ENCODE results near the gene KITLG. TPM values are rescaled to one million over a fixed set of nuclear protein-coding genes. Genes with fewer than 3 reads are reported as not detected.

Gene KITLG
- polyA plus RNA-seq, 1 donor = 17.2 TPM

DNA sequence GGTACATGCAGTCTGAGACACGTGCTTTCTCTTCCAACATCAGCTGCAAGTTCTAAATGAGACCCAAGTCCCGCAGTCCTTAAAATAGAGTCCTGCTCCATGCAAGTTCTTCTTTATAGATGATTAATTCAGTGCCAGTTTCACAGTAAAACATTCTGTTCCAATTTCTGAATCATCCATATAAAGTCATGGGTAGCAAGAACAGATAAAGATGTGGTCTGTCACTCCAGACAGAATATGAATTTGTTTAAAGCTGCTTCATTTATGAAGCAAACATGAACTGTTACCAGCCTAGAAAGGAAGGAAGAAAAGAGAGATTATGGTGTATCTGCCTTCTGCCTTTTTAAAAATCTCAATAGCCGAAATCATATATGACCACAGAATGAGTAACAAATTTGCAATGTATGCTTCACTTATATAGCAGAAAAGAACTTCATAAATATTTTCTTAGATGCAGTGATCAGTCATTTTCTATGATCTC lies 83.3 kb downstream of the KITLG start:
- no peaks in the 10 kb centered on the region for H3K27me3 ChIP-seq (ENCODE audit: control insufficient read depth, insufficient read depth, low read length)
- no peaks in the 10 kb centered on the region for H3K4me1 ChIP-seq (ENCODE audit: control insufficient read depth, insufficient read depth, low read length)
- no peak overlapping the region for H3K27ac ChIP-seq (ENCODE audit: low read length)
- H3K4me3 ChIP-seq (ENCODE audit: low read length) = no peak overlapping the region
- H3K9me3 ChIP-seq (ENCODE audit: control insufficient read depth, low read depth, low read length) = no peaks in the 10 kb centered on the region
- 100% methylated on average over 1 of the region's 3 CpGs for WGBS (ENCODE audit: insufficient coverage, low lambda C conversion rate)
- H3K36me3 ChIP-seq (ENCODE audit: control insufficient read depth, insufficient read depth, low read length) = no peaks in the 10 kb centered on the region
- no peak for DNase-seq

DNA sequence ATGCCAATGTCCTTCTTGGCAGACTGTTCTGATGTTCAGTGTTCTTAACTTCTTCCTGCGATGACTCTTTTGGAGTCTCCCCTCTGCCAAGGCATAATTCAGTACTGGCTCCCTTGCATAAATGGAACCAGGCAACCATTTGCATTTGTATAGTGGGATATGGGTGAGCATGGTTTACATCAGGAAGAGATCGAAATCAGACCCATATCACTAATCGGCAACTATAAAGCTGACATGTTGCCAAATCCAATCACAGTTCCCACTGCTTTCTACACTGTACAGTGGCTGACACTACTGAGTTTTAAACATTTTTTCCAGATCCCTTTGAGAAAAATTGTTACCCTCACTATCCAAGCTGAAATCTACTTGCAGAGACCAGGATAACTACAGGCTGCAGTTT lies 83.8 kb downstream of the KITLG start:
- H3K36me3 ChIP-seq (ENCODE audit: control insufficient read depth, insufficient read depth, low read length) = no peaks in the 10 kb centered on the region
- WGBS (ENCODE audit: insufficient coverage, low lambda C conversion rate) = no CpG with 5 or more reads among the region's 3 CpGs
- H3K9me3 ChIP-seq (ENCODE audit: control insufficient read depth, low read depth, low read length) = no peaks in the 10 kb centered on the region
- no peaks in the 10 kb centered on the region for H3K4me1 ChIP-seq (ENCODE audit: control insufficient read depth, insufficient read depth, low read length)
- DNase-seq = no peak
- H3K4me3 ChIP-seq (ENCODE audit: low read length) = no peak overlapping the region
- no peak overlapping the region for H3K27ac ChIP-seq (ENCODE audit: low read length)
- no peaks in the 10 kb centered on the region for H3K27me3 ChIP-seq (ENCODE audit: control insufficient read depth, insufficient read depth, low read length)

DNA sequence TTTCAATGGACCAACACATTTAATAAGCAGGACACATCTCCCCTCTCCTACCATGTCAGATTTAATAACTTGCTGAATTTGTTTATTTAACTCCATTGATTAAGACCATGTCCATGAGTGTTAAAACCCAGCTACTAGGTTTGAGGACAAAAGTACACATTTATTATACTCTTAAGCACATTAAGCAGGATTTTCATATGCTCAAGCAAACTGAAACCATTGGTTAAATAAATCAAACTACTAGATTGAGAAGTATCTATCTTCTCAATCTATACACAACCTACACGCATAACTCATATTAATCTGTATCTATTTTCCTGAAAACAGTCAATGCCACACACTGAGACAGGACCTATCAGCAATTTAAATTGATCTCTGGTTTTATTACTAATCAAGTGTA lies 85.2 kb downstream of the KITLG start:
- H3K4me1 ChIP-seq (ENCODE audit: control insufficient read depth, insufficient read depth, low read length) = no peaks in the 10 kb centered on the region
- DNase-seq = no peak
- H3K9me3 ChIP-seq (ENCODE audit: control insufficient read depth, low read depth, low read length) = no peaks in the 10 kb centered on the region
- no peaks in the 10 kb centered on the region for H3K36me3 ChIP-seq (ENCODE audit: control insufficient read depth, insufficient read depth, low read length)
- no CpG with 5 or more reads among the region's 1 CpG for WGBS (ENCODE audit: insufficient coverage, low lambda C conversion rate)
- no peaks in the 10 kb centered on the region for H3K27me3 ChIP-seq (ENCODE audit: control insufficient read depth, insufficient read depth, low read length)
- H3K4me3 ChIP-seq (ENCODE audit: low read length) = no peak overlapping the region
- no peak overlapping the region for H3K27ac ChIP-seq (ENCODE audit: low read length)

DNA sequence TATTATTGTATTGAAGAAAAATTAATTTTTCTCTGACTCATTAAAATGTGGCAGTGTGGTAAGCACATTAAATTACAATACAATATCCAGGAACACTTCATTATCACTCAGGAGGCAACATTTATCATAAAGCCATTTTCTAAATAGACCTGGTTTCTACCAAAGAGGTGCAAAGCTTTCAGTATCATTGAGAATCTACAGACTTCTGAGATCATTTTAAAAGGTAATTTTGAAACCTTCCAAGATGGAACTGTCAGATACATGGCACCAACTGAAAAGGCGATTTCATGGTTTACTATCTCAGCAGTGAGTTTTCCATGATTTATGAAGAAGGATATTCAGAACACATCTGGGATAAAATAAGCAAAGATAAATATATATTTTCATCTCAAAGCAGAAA lies 85.8 kb downstream of the KITLG start:
- 100% methylated on average over 1 of the region's 1 CpG for WGBS (ENCODE audit: insufficient coverage, low lambda C conversion rate)
- no peaks in the 10 kb centered on the region for H3K27me3 ChIP-seq (ENCODE audit: control insufficient read depth, insufficient read depth, low read length)
- DNase-seq = no peak
- no peak overlapping the region for H3K27ac ChIP-seq (ENCODE audit: low read length)
- no peaks in the 10 kb centered on the region for H3K9me3 ChIP-seq (ENCODE audit: control insufficient read depth, low read depth, low read length)
- H3K4me1 ChIP-seq (ENCODE audit: control insufficient read depth, insufficient read depth, low read length) = no peaks in the 10 kb centered on the region
- no peak overlapping the region for H3K4me3 ChIP-seq (ENCODE audit: low read length)
- H3K36me3 ChIP-seq (ENCODE audit: control insufficient read depth, insufficient read depth, low read length) = no peaks in the 10 kb centered on the region

DNA sequence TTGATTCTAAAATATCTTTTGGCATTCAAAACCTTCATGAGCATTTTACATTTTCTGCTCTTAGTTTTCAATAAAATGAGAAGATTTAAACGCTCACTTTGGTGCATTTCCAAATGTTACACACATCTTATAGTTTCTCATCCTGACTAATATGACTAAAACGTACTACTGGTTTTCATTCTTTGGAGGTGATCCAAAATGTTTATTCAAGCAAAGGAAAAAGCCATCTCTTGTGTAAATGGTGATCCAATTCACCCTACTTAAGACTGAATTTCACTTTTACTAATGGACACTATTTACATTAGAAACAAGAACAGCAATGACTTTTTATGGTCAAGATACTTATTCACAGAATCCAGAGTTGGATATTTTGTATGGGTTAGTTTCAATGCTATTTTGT lies 86.6 kb downstream of the KITLG start:
- Histone ChIP-seq H3K9me3 (ENCODE audit: control insufficient read depth, low read depth, low read length) (no peaks in the 10 kb centered on the region), H3K36me3 (ENCODE audit: control insufficient read depth, insufficient read depth, low read length) (no peaks in the 10 kb centered on the region), H3K4me3 (ENCODE audit: low read length) (no peak overlapping the region), H3K27ac (ENCODE audit: low read length) (no peak overlapping the region), H3K4me1 (ENCODE audit: control insufficient read depth, insufficient read depth, low read length) (no peaks in the 10 kb centered on the region), H3K27me3 (ENCODE audit: control insufficient read depth, insufficient read depth, low read length) (no peaks in the 10 kb centered on the region)
- 100% methylated on average over 1 of the region's 2 CpGs for WGBS (ENCODE audit: insufficient coverage, low lambda C conversion rate)
- DNase-seq = no peak

DNA sequence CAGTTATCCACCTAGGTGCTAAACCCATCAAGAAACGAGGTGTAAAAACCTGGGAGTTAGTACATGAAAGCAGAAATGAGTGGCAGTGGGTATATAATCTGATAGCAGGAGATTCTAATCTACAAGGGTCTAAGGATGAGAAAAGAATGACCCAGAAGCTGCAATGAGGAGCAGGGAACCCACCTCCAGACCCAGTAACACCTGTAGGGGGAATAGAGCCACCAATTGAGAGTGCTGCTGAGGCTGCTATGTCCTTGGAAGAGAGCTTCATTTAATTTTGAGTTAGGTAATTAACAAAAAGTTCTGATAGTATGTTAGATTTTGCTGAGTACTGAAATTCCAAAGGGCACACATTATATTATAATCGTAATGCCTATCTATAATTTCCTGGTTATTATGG lies 89.8 kb downstream of the KITLG start:
- no peak overlapping the region for H3K27ac ChIP-seq (ENCODE audit: low read length)
- H3K36me3 ChIP-seq (ENCODE audit: control insufficient read depth, insufficient read depth, low read length) = no peaks in the 10 kb centered on the region
- no peaks in the 10 kb centered on the region for H3K27me3 ChIP-seq (ENCODE audit: control insufficient read depth, insufficient read depth, low read length)
- no peak overlapping the region for H3K4me3 ChIP-seq (ENCODE audit: low read length)
- no CpG with 5 or more reads among the region's 2 CpGs for WGBS (ENCODE audit: insufficient coverage, low lambda C conversion rate)
- H3K4me1 ChIP-seq (ENCODE audit: control insufficient read depth, insufficient read depth, low read length) = no peaks in the 10 kb centered on the region
- no peak for DNase-seq
- no peaks in the 10 kb centered on the region for H3K9me3 ChIP-seq (ENCODE audit: control insufficient read depth, low read depth, low read length)

DNA sequence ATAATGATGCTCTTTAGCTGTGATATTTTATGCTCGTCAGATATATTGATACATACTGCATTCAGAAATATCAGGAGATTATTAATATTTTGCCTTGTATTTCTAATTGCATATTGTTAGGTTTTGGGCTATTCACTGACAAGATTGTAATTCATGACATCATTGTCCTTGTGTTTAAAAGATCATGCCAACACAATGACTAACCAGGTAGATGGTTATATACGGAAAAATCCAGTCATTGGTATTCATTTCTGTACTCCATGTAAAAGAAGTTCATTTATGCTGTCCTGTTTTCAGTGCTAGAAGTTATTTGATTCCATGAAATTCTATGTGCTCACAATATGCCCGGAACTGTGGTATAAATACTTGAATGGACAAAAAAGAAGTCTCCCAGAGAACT lies 107.5 kb downstream of the KITLG start:
- Histone ChIP-seq H3K27ac (ENCODE audit: low read length) (no peak overlapping the region), H3K9me3 (ENCODE audit: control insufficient read depth, low read depth, low read length) (no peaks in the 10 kb centered on the region), H3K4me1 (ENCODE audit: control insufficient read depth, insufficient read depth, low read length) (no peaks in the 10 kb centered on the region), H3K4me3 (ENCODE audit: low read length) (no peak overlapping the region), H3K36me3 (ENCODE audit: control insufficient read depth, insufficient read depth, low read length) (no peaks in the 10 kb centered on the region), H3K27me3 (ENCODE audit: control insufficient read depth, insufficient read depth, low read length) (no peaks in the 10 kb centered on the region)
- 100% methylated on average over 1 of the region's 3 CpGs for WGBS (ENCODE audit: insufficient coverage, low lambda C conversion rate)
- DNase-seq = no peak

DNA sequence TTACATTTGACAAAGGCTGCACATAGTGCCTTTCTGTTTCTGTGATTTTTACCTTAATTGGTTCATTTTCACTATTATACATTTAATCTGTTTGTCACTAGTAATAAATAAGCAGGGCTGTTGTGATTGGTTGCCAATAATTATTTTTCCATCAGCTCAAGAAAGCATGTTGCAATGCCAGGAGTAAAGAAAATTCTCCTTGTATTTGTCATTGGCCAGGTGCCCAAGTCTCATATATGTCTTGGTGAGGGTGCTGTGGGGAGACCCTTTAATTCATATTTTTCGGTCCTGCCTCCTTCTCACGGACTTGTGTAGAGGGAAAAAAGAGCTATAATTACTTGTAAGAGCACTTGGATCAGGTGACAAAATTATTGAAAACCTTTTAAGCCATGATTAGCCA lies 108.0 kb downstream of the KITLG start:
- WGBS (ENCODE audit: insufficient coverage, low lambda C conversion rate) = no CpG with 5 or more reads among the region's 2 CpGs
- DNase-seq = no peak
- no peaks in the 10 kb centered on the region for H3K36me3 ChIP-seq (ENCODE audit: control insufficient read depth, insufficient read depth, low read length)
- H3K27me3 ChIP-seq (ENCODE audit: control insufficient read depth, insufficient read depth, low read length) = no peaks in the 10 kb centered on the region
- H3K4me3 ChIP-seq (ENCODE audit: low read length) = no peak overlapping the region
- no peak overlapping the region for H3K27ac ChIP-seq (ENCODE audit: low read length)
- H3K4me1 ChIP-seq (ENCODE audit: control insufficient read depth, insufficient read depth, low read length) = no peaks in the 10 kb centered on the region
- no peaks in the 10 kb centered on the region for H3K9me3 ChIP-seq (ENCODE audit: control insufficient read depth, low read depth, low read length)

DNA sequence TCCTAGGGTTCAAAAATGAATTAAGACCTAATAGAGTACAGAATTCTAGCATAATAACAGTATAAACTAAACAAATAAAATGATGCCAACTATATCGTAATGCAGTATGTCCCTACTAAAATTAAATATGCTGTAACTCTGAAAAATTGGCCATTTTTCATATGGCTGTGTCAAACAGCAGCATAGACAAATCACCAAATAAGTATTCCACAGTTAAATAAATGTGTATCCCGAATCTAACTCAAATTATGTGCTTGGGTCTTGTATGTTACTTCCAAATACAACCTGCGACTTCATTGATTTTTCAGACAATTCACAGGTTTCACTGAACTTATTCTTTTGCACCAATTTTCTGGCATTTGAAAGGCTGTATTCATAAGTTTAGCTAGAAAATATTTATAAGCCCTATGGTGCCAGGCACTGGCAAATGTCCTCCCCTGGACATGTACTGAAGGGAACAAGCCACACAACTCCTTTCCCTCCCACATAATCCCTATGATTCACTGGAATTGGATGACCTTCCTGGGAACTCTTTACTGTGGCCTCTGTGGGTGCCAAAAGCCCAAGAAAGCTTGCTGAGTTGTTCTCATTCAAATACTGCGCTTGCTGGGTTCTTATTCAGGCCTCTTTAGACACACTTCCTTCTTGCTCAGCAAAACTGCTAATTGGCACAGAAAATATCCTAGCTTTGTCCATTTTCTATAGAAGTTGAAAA lies 108.8 kb downstream of the KITLG start:
- Histone ChIP-seq H3K4me1 (ENCODE audit: control insufficient read depth, insufficient read depth, low read length) (no peaks in the 10 kb centered on the region), H3K36me3 (ENCODE audit: control insufficient read depth, insufficient read depth, low read length) (no peaks in the 10 kb centered on the region), H3K4me3 (ENCODE audit: low read length) (no peak overlapping the region), H3K9me3 (ENCODE audit: control insufficient read depth, low read depth, low read length) (peaks cover 3% of the 10 kb centered on the region), H3K27me3 (ENCODE audit: control insufficient read depth, insufficient read depth, low read length) (no peaks in the 10 kb centered on the region), H3K27ac (ENCODE audit: low read length) (no peak overlapping the region)
- no peak for DNase-seq
- 100% methylated on average over 1 of the region's 4 CpGs for WGBS (ENCODE audit: insufficient coverage, low lambda C conversion rate)

DNA sequence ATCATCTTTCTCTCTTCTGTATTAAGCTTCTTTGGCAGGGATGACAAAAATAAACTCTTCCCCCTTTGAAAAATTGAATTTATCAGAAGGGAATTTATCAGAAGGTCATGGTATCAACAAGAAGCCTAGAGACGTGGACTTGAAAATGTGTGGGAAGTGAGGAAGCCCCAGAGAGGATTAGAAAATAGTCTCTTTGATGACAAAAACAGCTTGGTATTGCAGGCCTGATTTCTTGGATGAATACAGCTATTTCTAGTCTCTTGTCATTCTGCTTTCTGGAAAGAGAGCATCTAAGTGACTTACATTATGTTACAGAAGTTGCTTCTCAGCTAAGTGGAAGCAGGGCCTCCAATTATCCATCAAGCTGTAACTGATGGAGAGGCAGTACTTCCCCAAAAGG lies 111.1 kb downstream of the KITLG start:
- Histone ChIP-seq H3K4me1 (ENCODE audit: control insufficient read depth, insufficient read depth, low read length) (no peaks in the 10 kb centered on the region), H3K9me3 (ENCODE audit: control insufficient read depth, low read depth, low read length) (peaks cover 3% of the 10 kb centered on the region)
- DNase-seq = no peak

DNA sequence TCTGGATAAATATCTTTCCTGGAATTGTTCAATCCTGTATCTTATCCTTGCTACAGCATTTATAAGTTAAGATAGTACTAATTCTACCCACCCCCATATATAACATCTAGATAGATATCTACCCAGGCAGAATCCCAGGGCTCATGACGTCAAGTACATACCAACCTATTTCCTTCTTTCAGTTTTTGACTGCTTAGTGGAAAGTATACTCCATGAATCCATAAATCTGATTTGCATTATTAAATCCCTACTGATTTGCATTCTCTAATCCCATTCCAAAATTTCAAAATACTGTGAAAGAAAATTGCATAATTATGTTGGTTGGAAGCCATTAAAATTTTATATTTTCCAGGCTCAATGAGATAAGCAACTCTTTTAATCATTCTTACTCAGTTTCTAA lies 111.7 kb downstream of the KITLG start:
- no CpG with 5 or more reads among the region's 1 CpG for WGBS (ENCODE audit: insufficient coverage, low lambda C conversion rate)
- Histone ChIP-seq H3K36me3 (ENCODE audit: control insufficient read depth, insufficient read depth, low read length) (no peaks in the 10 kb centered on the region), H3K4me3 (ENCODE audit: low read length) (no peak overlapping the region), H3K4me1 (ENCODE audit: control insufficient read depth, insufficient read depth, low read length) (no peaks in the 10 kb centered on the region), H3K27me3 (ENCODE audit: control insufficient read depth, insufficient read depth, low read length) (no peaks in the 10 kb centered on the region), H3K27ac (ENCODE audit: low read length) (no peak overlapping the region), H3K9me3 (ENCODE audit: control insufficient read depth, low read depth, low read length) (peaks cover 3% of the 10 kb centered on the region)
- DNase-seq = no peak

More for the DNA sequence above, 111.1 kb downstream of the KITLG start:
- Histone ChIP-seq H3K27ac (ENCODE audit: low read length) (no peak overlapping the region), H3K36me3 (ENCODE audit: control insufficient read depth, insufficient read depth, low read length) (no peaks in the 10 kb centered on the region), H3K4me3 (ENCODE audit: low read length) (no peak overlapping the region), H3K27me3 (ENCODE audit: control insufficient read depth, insufficient read depth, low read length) (no peaks in the 10 kb centered on the region)
- WGBS (ENCODE audit: insufficient coverage, low lambda C conversion rate) = no CpG with 5 or more reads among the region's 1 CpG
